Immature natural killer cell (primary cell): ENCODE measurements around the gene MBTD1. TPM values are rescaled to one million over a fixed set of nuclear protein-coding genes. Genes with fewer than 3 reads are reported as not detected.

Source experiments
- DNase-seq, 3 donors: peaks; one replicate each; pipeline ENCODE4 v3.0.0; 2022; ENCODE audit warnings: mixed read lengths in 1 of 3
- H3K27ac Mint-ChIP-seq, 6 donors: one replicate each; pipeline ENCODE4 v1.8.0; 2020; ENCODE audit warnings: mixed read lengths in 6 of 6, mild to moderate bottlenecking in 5 of 6, inconsistent platforms in 4 of 6, moderate library complexity in 3 of 6
- H3K27me3 Mint-ChIP-seq, 3 donors: one replicate each; pipeline ENCODE4 v1.8.0; 2020 to 2021; ENCODE audit warnings: low read depth in 3 of 3, mild to moderate bottlenecking in 3 of 3, mixed read lengths in 3 of 3, moderate library complexity in 3 of 3, inconsistent platforms in 1 of 3
- H3K36me3 Mint-ChIP-seq, 3 donors: one replicate each; pipeline ENCODE4 v1.8.0; 2020; ENCODE audit warnings: mixed read lengths in 3 of 3, inconsistent platforms in 2 of 3, mild to moderate bottlenecking in 2 of 3
- H3K4me1 Mint-ChIP-seq, 2 donors: one replicate each; pipeline ENCODE4 v1.8.0; 2020; ENCODE audit warnings: inconsistent platforms in 2 of 2, mild to moderate bottlenecking in 2 of 2, mixed read lengths in 2 of 2, moderate library complexity in 1 of 2
- H3K4me3 Mint-ChIP-seq, 5 donors: one replicate each; pipeline ENCODE4 v1.8.0; 2020; ENCODE audit warnings: mild to moderate bottlenecking in 5 of 5, mixed read lengths in 5 of 5, inconsistent platforms in 3 of 5, moderate library complexity in 3 of 5
- H3K9me3 Mint-ChIP-seq, 6 donors: one replicate each; pipeline ENCODE4 v1.8.0; 2020; ENCODE audit warnings: mild to moderate bottlenecking in 6 of 6, mixed read lengths in 6 of 6, inconsistent platforms in 4 of 6, moderate library complexity in 3 of 6
- polyA plus RNA-seq, 3 donors: library from polyadenylated mRNA; unstranded; fragments of 300-500 nt; fragmentation: Illumina TruSeq; gene quantifications; one replicate each; pipeline ENCODE4 v1.2.3, GENCODE V29; 2021

The MBTD1 gene
- polyA plus RNA-seq, 3 donors from 2014 or later, result 4.0 to 7.6 (median 6.9) TPM

DNA sequence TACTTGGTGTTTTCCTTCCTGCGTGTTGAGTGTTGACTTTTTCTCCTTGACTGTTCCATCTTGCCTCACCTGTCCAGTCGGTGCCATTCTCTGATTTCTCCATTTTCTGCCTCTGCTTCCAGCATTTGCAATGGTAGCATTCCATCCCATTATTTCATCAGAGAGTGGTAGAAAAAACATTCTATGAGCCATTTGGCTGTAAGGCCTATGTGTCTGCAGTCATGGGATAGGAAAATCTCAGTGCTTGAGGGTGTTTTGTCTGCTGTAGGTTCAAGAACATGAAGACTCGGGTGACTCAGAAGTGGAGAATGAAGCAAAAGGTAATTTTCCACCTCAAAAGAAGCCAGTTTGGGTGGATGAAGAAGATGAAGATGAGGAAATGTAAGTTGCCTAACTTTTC is 3.2 kb upstream of the MBTD1 start:
- H3K4me1 Mint-ChIP-seq, result peaks cover 38 to 56% of the 10 kb centered on the region in 2 donors
- no peak for DNase-seq
- H3K4me3 Mint-ChIP-seq, result peak overlapping the region; percentile 44 to 72 (median 56)
- H3K36me3 Mint-ChIP-seq, result peaks cover 9 to 15% (median 10%) of the 10 kb centered on the region in 3 donors
- H3K27ac Mint-ChIP-seq, result peak overlapping the region in 2 of 6 donors; percentile 2 to 8
- peaks cover 9 to 14% (median 12%) of the 10 kb centered on the region in 3 donors for H3K27me3 Mint-ChIP-seq
- no peaks in the 10 kb centered on the region for H3K9me3 Mint-ChIP-seq

- Mint-ChIP-seq H3K4me3 (peak overlapping the region; percentile 85 to 98 (median 96)), H3K9me3 (no peaks in the 10 kb centered on the region), H3K36me3 (peaks cover 3 to 8% (median 7%) of the 10 kb centered on the region in 3 donors), H3K4me1 (peaks cover 42 to 71% of the 10 kb centered on the region in 2 donors), H3K27me3 (peaks cover 9 to 13% (median 12%) of the 10 kb centered on the region in 3 donors), H3K27ac (peak overlapping the region; percentile 50 to 99 (median 86))
- no peak for DNase-seq
Measured at GRCh38 chr17:51261024-51261963, 1.4 kb upstream of the MBTD1 start.

DNA sequence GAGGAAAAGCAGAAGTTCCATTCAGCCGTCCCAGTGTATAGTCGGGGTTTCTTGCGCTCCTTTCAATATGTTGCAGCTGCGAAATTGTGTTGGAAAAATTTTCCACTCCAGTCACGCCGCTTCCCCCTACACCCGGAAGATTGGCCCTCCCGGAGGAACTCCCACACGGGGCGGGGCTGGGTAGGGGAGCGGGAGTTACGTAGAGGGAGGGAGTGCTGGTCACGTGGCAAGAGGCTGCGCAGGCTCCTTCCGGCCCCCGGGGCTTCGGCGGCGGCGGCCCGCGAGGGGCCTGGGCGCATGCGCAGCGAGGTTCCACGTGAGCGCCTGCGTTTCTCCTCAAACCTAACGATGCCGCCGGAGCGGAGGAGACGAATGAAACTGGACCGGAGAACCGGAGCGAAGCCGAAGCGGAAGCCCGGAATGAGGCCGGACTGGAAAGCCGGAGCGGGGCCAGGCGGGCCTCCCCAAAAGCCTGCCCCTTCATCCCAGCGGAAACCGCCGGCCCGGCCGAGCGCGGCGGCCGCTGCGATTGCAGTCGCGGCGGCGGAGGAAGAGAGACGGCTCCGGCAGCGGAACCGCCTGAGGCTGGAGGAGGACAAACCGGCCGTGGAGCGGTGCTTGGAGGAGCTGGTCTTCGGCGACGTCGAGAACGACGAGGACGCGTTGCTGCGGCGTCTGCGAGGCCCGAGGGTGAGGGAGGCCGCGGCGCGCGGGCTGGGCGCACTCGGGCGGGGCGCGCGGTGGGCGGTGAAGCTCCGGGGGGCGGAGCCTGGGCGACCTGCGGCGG is 581 bp upstream of the MBTD1 start, which contains the start of gene UTP18:
TSS of gene UTP18 (plus strand) at position 310 of the 787 bp plus-strand sequence. CDS start at position 349, 39 bp downstream.
- DNase-seq, result peak; percentile 96 to 98 (median 97)
- Mint-ChIP-seq H3K9me3 (no peaks in the 10 kb centered on the region), H3K27me3 (peaks cover 9 to 12% (median 12%) of the 10 kb centered on the region in 3 donors), H3K27ac (peak within 1 kb of the TSS; percentile 94 to 99 (median 98)), H3K36me3 (peaks cover 0 to 6% (median 0%) of the 10 kb centered on the region in 3 donors), H3K4me3 (peak within 1 kb of the TSS; percentile 94 to 98 (median 96)), H3K4me1 (peaks cover 46 to 72% of the 10 kb centered on the region in 2 donors)

- no peak for DNase-seq
- Mint-ChIP-seq H3K27ac (peak overlapping the region; percentile 70 to 91 (median 84)), H3K4me1 (peaks cover 53 to 72% of the 10 kb centered on the region in 2 donors), H3K36me3 (peaks cover 0 to 10% (median 5%) of the 10 kb centered on the region in 3 donors), H3K27me3 (peaks cover 9 to 14% (median 12%) of the 10 kb centered on the region in 3 donors), H3K9me3 (no peaks in the 10 kb centered on the region), H3K4me3 (peak overlapping the region; percentile 89 to 98 (median 96))
Measured at GRCh38 chr17:51258756-51259563, 889 bp downstream of the MBTD1 start.

DNA sequence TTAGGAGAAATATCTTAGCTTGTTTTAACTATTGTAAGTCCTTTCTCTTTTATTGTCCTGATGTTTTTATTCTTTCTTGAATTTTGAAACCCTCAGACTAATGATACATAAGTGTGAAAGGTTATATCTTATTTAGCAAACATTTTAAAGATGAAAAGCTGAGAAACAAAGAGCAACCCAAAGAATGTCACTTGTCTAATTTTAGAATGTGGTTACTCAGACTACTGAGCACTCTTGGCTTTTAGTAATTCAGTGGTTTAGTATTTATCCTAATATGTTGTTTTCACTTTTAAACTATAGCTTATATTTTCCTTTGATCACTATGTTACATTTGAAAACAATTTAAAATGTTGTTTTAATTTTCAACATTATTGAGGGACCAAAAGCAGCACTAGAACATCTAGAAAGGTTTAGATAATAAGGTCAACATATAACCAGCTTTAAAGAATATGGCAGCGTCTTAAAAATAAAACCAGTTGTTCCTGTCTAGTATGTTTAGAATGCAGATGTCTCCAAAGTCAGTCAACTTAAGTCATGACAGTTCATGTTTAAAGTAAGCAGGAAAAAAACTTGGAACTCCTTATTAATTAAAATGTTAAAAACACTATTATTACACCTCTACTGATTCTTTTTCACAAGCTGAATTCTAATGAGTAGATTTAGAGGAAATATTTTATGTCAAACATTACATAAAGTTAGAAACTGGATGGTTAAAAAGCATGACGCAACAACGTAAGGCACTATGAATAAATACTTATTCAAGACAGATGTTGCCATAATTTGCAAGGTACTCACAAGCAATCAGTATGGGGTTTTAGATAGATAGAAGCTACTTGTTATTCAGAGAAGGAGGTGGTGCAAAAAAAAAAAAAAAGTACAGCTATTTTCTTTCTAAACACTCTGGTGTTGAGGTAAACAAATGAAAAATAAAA is 2.4 kb downstream of the MBTD1 start:
- Mint-ChIP-seq H3K9me3 (no peaks in the 10 kb centered on the region), H3K4me1 (peaks cover 41 to 71% of the 10 kb centered on the region in 2 donors), H3K27me3 (peaks cover 9 to 14% (median 12%) of the 10 kb centered on the region in 3 donors), H3K36me3 (peaks cover 0 to 10% (median 5%) of the 10 kb centered on the region in 3 donors), H3K27ac (peak overlapping the region in 3 of 6 donors; percentile 34 to 84 (median 71)), H3K4me3 (peak overlapping the region; percentile 55 to 98 (median 94))
- no peak for DNase-seq

- H3K27me3 Mint-ChIP-seq, result peaks cover 7 to 11% (median 9%) of the 10 kb centered on the region in 3 donors
- peak overlapping the region in 1 of 6 donors; percentile 19 for H3K27ac Mint-ChIP-seq
- H3K4me1 Mint-ChIP-seq, result peaks cover 32 to 62% of the 10 kb centered on the region in 2 donors
- DNase-seq, result no peak
- H3K4me3 Mint-ChIP-seq, result no peak overlapping the region
- H3K9me3 Mint-ChIP-seq, result no peaks in the 10 kb centered on the region
- H3K36me3 Mint-ChIP-seq, result peaks cover 4 to 14% (median 8%) of the 10 kb centered on the region in 3 donors
Measured at GRCh38 chr17:51256101-51256500, 3.7 kb downstream of the MBTD1 start.

DNA sequence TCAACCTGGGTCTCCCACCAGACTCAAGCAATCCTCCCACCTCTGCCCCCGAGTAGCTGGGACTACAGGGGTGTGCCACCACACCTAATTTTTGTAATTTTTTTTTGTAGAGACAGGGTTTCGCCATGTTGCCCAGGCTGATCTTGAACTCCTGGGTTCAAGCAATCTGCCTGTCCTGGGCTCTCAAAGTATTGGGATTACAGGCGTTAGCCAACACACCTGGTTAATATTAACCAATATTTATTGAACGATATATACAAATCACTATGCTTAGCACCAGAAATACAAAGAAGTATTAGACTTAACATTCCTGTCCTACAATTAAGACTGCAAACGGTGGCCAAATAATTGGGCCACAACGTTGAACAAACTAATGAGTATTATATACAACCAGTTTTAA is 4.2 kb downstream of the MBTD1 start:
- peaks cover 31 to 61% of the 10 kb centered on the region in 2 donors for H3K4me1 Mint-ChIP-seq
- peak overlapping the region in 1 of 6 donors; percentile 19 for H3K27ac Mint-ChIP-seq
- DNase-seq, result no peak
- no peaks in the 10 kb centered on the region for H3K9me3 Mint-ChIP-seq
- peaks cover 6 to 18% (median 11%) of the 10 kb centered on the region in 3 donors for H3K36me3 Mint-ChIP-seq
- H3K4me3 Mint-ChIP-seq, result no peak overlapping the region
- peaks cover 6 to 9% (median 8%) of the 10 kb centered on the region in 3 donors for H3K27me3 Mint-ChIP-seq

DNA sequence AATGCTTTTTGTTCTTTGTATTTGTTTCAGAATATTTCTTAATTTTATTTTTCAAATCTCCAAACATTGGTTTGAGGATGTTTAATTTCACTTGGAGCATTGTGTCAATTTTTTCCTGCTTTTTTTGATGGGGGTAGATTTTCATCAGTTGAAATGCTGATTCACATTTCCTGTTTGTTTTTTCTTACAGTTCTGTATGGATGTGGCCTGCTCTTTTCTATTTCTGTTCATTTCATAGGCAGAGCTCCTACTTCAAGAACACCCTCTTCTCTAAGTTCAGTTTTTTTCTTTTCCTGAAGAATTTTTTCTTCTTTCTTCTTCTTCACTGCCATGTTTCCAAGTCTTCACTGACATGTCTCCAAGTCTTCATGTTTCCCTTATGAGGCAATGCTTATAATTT is 8.8 kb downstream of the MBTD1 start:
- Mint-ChIP-seq H3K4me1 (peaks cover 8 to 28% of the 10 kb centered on the region in 2 donors), H3K9me3 (no peaks in the 10 kb centered on the region), H3K36me3 (peaks cover 6 to 16% (median 11%) of the 10 kb centered on the region in 3 donors), H3K27me3 (peaks cover 0 to 2% (median 0%) of the 10 kb centered on the region in 3 donors), H3K4me3 (no peak overlapping the region), H3K27ac (no peak overlapping the region)
- DNase-seq, result no peak

- Mint-ChIP-seq H3K36me3 (peaks cover 6 to 12% (median 11%) of the 10 kb centered on the region in 3 donors), H3K27me3 (peaks cover 0 to 2% (median 0%) of the 10 kb centered on the region in 3 donors), H3K27ac (no peak overlapping the region), H3K9me3 (no peaks in the 10 kb centered on the region), H3K4me1 (peaks cover 6 to 25% of the 10 kb centered on the region in 2 donors), H3K4me3 (no peak overlapping the region)
- no peak for DNase-seq
Measured at GRCh38 chr17:51250314-51250840, 9.5 kb downstream of the MBTD1 start.

GRCh38 chr17:51245535-51245934 is 14.3 kb downstream of the MBTD1 start:
- Mint-ChIP-seq H3K4me1 (peaks cover 28 to 29% of the 10 kb centered on the region in 2 donors), H3K4me3 (no peak overlapping the region), H3K27ac (no peak overlapping the region), H3K27me3 (no peaks in the 10 kb centered on the region), H3K9me3 (no peaks in the 10 kb centered on the region), H3K36me3 (no peaks in the 10 kb centered on the region)
- DNase-seq, result no peak

DNA sequence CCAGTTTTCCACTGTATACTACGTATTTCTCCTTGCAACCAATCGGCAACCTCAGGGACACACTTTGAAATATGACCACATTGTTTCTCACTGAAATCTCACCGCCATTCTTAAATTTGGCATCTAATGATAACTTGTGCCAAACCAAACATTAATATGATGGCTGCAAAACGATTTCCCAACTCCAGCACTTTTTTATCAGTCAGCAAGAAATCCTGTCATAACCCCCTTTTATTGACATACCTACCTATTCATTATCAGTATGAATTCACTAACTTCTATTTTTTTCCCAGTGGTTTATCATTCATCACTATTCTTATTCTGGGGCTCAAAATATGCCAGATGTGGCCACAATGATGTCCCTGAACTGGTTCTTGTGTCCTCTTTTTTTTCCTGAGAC is 15.8 kb downstream of the MBTD1 start:
- no peak for DNase-seq
- Mint-ChIP-seq H3K36me3 (no peaks in the 10 kb centered on the region), H3K9me3 (no peaks in the 10 kb centered on the region), H3K4me3 (peak overlapping the region in 1 of 5 donors; percentile 14), H3K27me3 (no peaks in the 10 kb centered on the region), H3K27ac (peak overlapping the region in 5 of 6 donors; percentile 9 to 89 (median 71)), H3K4me1 (peaks cover 29 to 42% of the 10 kb centered on the region in 2 donors)

GRCh38 chr17:51240275-51240674 is 19.6 kb downstream of the MBTD1 start:
- DNase-seq, result no peak
- Mint-ChIP-seq H3K9me3 (no peaks in the 10 kb centered on the region), H3K4me3 (no peak overlapping the region), H3K4me1 (peaks cover 42 to 62% of the 10 kb centered on the region in 2 donors), H3K27ac (no peak overlapping the region), H3K27me3 (no peaks in the 10 kb centered on the region), H3K36me3 (no peaks in the 10 kb centered on the region)
